ELF-1 (cell line): ENCODE measurements around the gene TRAPPC3.

Experiments
- DNase-seq: peaks from one replicate; pipeline ENCODE4 v3.0.0-alpha.2; 2016; ENCODE audit warnings: low read depth, low spot score

Gene TRAPPC3

DNA sequence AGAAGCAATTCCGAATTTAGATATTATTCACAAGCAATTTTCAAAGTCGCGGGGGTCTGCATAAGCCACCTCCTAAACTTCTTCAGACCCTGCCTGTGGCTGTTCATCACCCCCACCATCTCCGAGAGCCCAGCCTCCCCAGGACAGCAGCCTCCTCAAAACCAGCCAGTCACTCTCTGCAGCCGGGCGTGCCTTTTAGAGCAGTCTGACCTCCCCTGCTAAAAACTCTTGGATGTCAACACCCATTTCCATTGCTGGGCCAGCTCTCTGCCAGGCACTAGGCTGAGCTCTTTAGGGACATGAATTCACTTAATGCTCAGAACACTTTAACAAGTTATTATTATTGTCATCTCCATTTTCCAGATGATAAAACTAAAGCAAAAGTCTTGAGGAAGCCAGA is 48.9 kb downstream of the TRAPPC3 start:
- DNase-seq, result no peak

DNA sequence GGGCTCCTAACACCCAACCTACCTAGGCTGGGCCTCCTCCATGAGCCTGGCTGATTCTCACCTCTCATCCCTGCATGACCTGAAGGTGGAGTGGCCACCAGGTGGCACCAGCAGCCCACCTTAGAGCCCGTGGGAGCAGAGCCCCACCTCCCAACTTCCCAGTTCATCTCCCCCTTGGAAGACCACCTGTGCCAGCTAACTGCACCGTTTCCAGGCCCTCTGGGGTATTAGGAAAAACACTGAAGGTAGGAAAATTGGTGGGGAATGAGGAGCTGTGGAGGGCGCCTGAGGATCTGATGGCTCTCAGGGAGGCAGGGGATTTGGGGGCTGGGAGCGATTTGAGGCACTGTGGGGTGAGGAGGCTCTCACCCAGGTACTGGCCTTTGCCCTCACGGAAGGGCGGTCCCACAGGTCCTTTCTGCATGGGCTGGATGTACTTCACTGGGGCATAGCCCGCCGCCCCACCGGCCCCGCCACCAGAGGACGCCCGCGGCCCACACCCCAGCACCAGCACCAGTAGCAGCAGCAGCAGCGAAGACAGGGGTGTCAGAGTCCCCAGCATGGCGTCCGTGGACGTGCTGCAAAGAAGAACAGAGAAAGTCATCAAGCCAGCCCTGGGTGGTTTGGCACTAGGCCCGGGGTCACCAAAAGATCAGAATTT is 49.5 kb downstream of the TRAPPC3 start:
- peak; percentile 92 for DNase-seq

DNA sequence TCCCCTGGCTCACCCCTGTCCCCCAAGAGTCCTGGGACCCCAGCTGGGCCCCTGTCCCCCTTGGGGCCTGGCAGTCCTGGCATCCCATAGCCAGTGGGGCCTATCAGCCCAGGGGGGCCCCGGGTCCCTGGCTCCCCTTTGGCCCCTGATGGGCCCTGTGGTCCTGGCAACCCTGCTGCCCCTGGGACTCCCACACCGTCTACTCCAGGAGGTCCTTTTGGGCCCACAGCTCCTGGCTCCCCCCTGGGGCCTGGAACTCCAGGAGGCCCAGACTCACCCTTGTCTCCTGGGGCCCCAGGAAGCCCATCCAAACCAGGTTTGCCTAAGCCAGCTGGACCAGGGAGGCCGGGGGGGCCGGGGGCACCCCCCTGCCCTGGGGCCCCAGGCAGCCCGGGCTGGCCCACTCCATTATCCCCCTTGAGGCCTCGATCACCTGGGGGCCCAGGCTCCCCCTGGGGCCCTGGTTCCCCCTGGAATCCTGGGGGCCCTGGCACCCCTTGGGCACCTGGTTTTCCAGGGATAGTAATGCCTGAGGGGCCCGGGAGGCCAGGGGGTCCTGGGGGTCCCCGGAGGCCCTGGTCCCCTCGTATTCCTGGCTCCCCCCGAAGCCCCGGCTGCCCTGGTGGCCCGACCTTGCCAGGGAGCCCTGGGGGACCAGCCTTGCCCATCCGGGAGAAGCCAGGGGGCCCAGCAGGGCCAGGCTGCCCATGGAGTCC is 50.5 kb downstream of the TRAPPC3 start:
- no peak for DNase-seq

DNA sequence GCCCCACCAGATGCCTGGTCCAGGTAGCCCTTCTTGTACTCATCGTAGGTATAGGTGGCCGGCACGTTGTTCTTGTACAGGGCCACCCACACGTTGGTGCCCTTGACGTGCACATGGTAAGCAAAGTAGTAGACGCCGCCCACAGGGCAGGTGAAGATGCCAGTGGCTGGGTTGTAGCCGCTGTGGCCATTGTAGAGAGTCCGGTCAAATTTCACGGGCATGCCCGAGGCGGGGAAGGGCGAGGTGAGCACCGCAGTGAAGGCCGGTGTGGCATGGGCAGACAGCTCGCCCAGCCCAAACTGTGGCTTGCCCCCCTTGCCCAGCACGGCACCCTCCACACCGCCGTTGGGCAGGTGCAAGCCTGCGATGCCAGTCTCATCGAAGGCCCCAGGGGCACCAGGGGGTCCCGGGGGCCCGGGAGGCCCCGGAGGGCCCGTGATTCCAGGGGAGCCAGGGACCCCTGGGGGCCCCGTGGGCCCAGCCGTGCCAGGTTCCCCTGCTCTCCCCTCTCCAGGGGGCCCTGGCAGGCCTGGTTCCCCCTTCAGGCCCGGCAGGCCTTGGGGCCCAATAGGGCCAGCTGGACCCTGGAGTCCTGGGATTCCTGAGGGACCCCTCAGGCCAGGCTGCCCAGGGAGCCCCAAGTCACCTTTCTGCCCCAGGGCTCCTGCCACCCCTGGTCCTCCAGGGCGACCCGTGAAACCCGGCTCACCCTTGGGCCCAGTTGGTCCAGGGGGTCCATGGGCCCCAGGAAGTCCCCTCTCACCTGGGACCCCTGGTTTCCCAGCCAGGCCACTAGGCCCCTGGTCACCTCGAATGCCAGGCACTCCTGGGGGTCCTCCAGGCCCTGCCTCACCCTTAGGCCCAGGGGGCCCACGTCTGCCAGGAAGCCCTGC is 51.3 kb downstream of the TRAPPC3 start:
- DNase-seq, result no peak

DNA sequence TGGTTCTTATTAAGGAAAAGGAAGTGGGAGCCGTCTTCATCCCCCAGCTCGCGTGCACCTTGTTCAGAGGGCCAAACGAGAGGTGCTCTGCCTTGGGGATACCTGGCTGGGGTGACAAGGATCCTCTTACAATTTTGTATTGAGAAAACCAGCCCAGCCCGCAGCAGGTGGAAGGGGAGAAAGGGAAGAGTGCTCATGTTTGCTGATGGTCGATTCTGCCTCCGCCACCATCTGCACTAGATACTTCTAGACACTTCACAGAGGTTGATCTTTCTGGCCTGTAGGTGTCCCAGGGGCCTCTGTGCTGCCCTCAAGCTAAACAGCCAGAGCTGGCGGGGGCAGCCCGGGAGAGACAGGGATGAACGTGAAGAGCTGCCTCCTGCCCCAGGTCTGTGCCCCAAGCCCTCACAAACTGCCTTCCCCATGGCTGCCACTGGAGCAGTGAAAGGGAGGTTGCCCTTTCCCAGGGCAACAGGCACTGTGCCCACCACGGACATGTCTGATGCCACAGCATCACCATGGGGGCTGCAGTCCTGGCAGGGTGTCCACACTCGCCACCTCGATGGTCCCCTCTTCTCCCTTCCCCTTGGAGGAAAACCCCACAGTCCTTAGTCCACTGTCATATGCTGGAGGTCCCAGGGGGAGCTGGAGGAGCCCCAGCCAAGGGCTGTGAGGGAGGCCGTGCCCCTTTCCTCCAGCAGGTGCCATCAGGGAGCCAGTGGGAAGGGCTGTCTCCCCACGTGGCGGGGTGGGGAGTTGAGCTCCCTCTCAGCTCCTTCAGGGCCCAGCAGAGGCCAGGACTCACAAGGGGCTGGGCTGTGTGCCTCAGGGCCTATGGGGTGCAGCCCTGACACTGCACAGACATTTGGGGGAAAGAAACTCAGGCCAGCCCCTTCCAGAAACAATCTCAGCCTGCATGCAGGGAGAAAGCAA is 52.5 kb downstream of the TRAPPC3 start:
- peak; percentile 67 for DNase-seq

DNA sequence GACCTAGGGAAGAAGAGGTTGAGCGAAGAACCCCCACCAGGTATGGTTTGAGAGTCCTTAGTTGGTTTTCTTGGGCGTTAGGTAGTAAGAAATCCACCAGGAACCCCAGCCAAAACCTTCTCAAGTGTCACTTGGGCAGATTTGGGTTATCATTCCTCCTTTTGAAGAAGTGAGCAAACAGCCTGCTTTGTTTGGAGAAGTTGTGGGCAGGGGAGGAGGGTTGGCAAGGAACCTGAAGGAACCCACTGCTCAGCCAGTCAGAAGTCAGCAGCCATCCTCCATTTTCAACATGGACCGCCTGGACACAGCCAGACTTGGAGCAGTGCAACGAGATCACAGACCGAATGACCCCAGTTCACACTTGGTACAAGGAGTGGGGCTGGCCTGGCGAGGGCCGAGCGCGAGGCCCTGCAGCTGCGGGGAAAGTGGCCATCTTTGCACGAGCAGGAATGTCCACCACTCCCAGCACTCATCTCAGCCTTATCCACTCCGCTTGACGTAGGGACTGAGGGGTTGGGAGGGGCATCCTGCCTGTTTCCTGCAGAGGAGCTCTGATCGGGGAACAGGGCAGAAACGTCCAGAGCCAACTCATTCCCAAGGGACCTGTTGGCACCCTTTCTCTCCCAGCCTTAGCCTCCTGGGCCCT is 53.4 kb downstream of the TRAPPC3 start:
- no peak for DNase-seq

DNA sequence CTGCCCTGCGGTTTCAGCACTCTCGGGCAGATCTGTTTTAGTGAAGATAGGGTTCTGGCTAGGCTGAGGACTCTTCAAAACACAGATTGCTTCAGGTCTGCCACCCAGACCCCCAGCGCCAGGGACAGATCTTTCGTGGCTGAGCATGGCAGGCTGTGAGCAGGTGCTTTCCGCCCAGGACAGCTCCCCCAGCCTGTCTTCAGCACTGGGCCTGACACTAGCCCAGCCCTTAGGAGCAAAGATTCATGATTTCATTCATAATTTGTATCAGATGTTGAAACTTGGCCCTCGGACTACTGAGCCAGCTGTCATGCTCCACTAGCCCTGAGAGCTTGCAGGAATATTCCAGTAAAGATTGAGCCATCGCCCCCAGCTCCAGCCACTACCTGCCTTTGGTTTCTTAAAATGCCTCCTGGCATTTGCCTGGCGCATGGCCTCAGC is 54.6 kb downstream of the TRAPPC3 start:
- DNase-seq, result no peak

DNA sequence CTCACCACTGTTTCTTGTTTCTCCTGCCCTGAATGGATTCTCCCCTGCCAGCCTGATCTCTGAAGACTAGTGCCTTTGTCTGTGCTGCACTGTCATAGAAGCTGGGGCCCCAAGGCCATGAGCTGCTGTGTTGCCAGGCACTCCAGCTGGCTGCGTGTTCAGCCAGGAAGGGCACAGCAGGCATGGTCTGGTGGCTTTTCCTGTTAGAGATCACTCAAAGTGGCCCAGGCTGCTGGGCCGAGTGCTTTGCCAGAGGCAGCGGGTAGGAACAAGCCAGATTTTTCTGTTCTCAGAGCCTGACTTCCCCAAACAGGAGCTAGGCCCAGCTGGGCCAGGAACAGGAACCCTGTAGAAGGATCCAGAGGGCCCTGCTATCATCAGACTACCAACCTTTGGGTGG is 55.4 kb downstream of the TRAPPC3 start:
- no peak for DNase-seq

DNA sequence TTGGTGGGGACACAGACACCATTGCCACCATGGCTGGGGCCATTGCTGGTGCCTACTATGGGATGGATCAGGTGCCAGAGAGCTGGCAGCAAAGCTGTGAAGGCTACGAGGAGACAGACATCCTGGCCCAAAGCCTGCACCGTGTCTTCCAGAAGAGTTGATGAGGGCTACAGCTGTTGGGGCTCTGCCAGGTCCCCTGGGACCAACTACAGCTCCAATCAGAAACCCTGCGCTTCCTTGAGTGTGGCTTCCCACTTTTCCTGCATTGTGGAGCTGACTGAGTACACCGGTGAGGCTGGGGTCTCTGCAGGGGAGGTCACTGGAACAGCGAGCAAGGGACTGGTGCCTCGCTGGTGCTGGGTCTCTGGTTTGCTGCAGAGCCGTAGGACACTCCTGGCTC is 56.1 kb downstream of the TRAPPC3 start:
- no peak for DNase-seq

DNA sequence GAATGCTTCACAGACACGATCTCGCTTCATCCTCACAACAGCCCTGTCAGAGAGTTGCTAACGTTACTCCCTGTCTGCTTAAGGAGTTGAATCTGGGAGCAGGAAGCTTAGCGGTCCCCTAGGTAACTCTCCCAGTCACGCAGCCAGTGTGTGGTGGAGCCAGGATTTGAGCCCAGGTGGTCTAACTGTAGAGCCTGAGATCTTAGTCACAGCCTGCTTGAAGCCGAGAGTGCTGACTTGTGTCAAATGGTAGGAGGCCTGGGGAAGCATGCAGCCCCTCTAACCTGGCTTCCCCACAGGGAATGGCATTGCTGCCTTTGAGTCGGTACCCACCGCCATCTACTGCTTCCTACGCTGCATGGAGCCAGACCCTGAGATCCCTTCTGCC is 56.5 kb downstream of the TRAPPC3 start:
- no peak for DNase-seq

DNA sequence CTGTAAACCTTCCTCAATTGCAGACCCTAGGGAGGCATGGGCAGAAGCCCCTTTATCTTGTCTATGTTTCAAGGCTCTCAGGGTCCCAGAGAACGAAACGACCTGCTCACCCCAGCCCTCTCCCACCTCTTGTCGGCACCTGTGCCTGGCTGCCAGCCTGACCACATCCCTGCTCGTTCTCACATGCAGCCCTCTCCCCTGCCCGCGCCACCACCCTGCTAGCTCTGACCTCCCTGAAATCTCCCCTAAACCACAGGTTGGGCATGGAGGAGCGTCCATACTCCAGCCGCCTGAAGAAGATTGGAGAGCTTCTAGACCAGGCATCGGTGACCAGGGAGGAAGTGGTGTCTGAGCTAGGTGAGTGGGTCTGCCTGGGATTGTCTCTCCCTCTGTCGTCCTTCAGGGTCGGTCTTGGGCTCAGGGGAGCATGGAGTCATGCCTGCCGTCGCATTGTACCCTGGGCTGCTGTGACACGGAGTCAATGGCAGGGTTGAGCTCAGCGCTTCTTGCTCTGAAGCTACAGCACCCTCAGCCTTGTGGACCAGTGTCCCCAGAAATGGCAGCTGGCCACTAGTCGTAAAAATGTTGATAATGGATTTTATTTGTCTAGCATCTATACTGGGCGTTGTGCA is 57.0 kb downstream of the TRAPPC3 start:
- DNase-seq, result no peak

DNA sequence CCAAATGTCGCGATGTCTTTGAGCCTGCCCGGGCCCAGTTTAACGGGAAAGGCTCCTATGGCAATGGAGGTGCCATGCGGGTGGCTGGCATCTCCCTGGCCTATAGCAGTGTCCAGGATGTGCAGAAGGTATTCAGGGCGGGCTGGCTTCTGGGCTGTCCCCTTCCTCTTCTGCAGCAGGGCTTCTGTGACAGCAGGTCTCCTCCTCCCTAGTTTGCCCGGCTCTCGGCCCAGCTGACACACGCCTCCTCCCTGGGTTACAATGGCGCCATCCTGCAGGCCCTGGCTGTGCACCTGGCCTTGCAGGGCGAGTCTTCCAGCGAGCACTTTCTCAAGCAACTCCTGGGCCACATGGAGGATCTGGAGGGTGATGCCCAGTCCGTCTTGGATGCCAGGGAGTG is 57.6 kb downstream of the TRAPPC3 start:
- no peak for DNase-seq

DNA sequence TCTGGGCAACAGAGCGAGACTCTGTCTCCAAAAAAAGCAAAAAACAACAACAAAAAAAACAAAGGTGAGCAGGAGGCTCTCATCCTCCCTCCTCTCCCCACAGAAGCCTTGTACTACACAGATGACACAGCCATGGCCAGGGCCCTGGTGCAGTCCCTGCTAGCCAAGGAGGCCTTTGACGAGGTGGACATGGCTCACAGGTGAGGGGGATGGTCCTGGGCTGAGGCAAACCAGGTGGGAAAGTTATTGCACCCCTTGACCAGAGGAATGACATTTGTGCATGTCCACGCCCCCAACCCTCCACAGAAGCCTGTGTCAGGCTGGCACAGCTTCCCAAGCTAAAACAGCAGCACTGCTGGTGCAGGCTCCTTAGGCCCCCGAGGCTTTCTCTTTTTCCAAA is 58.1 kb downstream of the TRAPPC3 start:
- DNase-seq, result no peak

DNA sequence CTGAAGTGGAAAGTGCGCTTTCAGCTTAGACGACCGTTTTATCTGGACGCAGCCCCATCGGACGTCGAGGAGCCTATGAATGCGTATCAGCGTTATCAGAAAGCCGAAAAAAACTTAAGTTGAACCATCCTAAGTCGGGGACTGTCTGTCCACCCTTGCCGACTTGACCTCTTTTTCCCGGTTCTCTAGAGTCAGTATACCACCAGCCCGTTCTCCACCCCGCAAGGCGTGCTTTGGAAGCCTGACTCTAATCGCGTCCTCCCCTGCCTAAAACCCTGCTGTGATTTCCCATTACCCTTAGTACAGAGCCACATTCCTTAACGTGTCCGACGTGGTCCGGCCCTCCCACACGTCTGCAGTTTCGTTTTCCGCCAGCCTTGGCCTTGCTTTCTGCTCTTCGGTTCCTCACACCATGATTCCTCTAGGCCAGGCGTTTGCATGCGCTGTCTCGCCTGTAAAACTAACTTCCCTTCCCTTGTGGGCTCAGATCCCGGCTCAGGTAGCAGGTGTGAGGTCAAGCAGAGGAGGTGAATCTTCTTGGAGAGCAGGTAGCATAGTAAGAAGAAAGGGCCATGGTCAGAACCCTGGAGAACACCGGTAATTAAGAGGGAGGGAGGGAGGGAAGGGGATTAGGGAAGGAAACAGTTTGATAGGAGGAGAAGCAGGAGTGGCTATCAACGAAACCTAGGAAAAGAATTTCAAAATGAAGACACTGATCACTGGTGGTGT is 59.7 kb downstream of the TRAPPC3 start:
- peak; percentile 65 for DNase-seq

DNA sequence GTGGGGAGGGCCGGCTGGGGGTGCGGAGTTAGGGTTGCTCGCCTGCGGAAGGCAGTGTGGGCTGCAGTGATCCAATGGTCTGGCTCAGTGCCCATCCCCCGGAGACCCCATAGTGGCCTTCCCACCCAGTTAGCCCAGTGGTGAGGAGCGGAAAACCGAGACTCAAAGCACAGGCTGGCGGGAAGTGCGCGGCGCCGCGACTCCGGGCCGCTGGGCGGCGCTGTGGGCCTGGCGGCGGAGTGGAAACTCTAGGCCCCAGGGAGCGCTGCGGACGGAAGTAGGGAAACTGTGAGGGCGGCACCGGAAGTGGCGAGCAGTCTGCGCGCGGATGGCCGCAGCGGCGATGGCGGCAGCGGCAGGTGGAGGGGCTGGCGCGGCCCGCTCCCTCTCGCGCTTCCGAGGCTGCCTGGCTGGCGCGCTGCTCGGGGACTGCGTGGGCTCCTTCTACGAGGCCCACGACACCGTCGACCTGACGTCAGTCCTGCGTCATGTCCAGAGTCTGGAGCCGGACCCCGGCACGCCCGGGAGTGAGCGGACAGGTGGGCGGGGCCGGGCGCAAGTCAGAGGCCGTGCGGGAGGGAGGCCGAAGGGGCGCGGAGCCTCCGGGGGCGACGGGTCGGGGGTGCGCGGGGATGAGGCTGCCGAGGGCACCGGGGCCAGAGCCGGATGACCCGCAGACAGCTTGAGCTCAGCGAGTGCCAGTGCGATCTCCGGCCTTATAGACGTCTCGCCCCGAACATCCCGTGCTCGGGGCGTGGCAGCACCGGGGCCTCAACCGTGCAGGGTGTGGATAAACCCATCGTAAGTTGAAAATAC is 60.5 kb downstream of the TRAPPC3 start, which contains the start of gene ADPRS:
ADPRS (plus strand) TSS at position 316 of the 816 bp plus-strand sequence; CDS start at position 329, 13 bp downstream.
- DNase-seq, result peak; percentile 94

DNA sequence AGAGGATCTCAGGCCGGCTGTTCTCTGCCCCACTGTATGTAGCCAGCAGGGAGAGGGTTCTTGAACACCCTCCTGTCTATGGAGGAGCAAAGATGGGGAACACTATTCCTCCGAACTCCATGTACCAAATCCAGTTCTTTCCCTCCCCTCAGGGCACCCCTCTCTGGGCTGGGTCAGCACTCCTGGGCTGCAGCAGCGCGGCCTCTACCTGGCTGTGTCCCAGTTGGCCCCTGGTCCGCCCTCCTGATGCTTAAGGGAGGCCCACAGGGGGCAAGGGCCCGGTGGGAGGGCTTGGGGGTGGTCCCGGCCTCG is 61.1 kb downstream of the TRAPPC3 start:
- no peak for DNase-seq

DNA sequence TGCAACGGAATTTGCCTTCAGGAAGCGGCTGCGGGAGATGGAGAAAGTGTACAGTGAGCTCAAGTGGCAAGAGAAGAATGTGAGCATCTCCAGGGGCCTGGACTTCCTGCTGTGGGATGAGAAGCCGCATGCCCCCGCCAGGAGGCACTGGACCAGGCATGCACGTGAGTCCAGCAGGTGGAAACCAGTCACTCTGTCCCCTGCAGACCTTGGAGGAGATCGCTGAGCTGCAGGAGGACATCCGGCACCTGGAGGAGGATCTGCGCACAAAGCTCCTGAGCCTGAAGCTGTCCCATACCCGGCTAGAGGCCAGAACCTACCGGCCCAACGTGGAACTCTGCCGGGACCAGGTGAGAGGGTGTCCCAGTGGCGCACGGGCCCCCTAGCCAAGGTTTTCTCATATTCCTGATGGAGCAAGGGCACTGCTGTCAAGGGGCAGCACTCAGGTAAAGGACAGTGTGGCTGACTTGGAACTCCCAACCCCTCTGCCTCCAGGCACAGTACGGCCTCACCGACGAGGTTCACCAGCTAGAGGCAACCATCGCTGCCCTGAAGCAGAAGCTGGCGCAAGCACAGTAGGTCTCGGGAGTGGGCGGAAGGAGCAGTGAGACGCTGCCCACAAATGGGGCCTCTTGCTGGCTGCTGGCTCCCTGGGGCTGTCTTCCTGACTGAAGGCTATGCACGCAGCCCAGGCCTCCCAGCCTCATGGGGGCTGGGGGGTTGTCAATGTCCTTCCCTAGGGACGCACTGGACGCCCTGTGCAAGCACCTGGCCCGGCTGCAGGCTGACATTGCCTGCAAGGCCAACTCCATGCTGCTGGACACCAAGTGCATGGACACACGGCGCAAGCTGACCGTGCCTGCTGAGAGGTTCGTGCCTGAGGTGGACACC is 61.8 kb downstream of the TRAPPC3 start:
- DNase-seq, result peak; percentile 81
